SK-N-SH treated with all-trans-retinoic acid at 6 μM for 48 hours (cell line): ENCODE data around the gene SMTNL2.

Experiments used
- ATAC-seq: fragments of 200-7000 bp; cut with Tn5 transposase; 3 replicates; pipeline ENCODE4 v1.9.1; 2020; ENCODE audit warnings: mild to moderate bottlenecking, moderate library complexity
- ARNTL ChIP-seq: fragments of 450-650 bp; formaldehyde crosslinking; IDR thresholded peaks from 2 replicates; pipeline ENCODE4 v1.5.0; 2020; ENCODE audit warnings: low read depth, mild to moderate bottlenecking, moderate library complexity, borderline replicate concordance
- BACH2 ChIP-seq: fragments of 250-450 bp; sonication (Bioruptor Pico); IDR thresholded peaks from 2 replicates; pipeline ENCODE4 v1.9.0; 2021; ENCODE audit warnings: mild to moderate bottlenecking, borderline replicate concordance
- CSDC2 ChIP-seq: fragments of 250-450 bp; sonication (Bioruptor Pico); IDR thresholded peaks from 2 replicates; pipeline ENCODE4 v1.5.0; 2020; ENCODE audit warnings: mild to moderate bottlenecking, moderate library complexity
- GLIS3 ChIP-seq: fragments of 250-450 bp; sonication (Bioruptor Pico); IDR thresholded peaks from 2 replicates; pipeline ENCODE4 v1.5.0; 2020; ENCODE audit warnings: mild to moderate bottlenecking, moderate library complexity
- ISL1 ChIP-seq: fragments of 250-450 bp; sonication (Bioruptor Pico); IDR thresholded peaks from 2 replicates; pipeline ENCODE4 v2.1.2; 2022; ENCODE audit warnings: mild to moderate bottlenecking, moderate library complexity
- OSR1 ChIP-seq: fragments of 250-450 bp; sonication (Bioruptor Pico); IDR thresholded peaks from 2 replicates; pipeline ENCODE4 v1.8.0; 2022; ENCODE audit warnings: moderate library complexity, mild to moderate bottlenecking, inconsistent platforms
- PPARA ChIP-seq: fragments of 250-450 bp; sonication (Bioruptor Pico); IDR thresholded peaks from 2 replicates; pipeline ENCODE4 v1.5.0; 2020; ENCODE audit warnings: mild to moderate bottlenecking, borderline replicate concordance
- TCF4 ChIP-seq: fragments of 250-450 bp; sonication (Bioruptor Pico); IDR thresholded peaks from 2 replicates; pipeline ENCODE4 v1.8.0; 2021; ENCODE audit warnings: mild to moderate bottlenecking, moderate library complexity, borderline replicate concordance
- TOX ChIP-seq: fragments of 250-450 bp; sonication (Bioruptor Pico); IDR thresholded peaks from 2 replicates; pipeline ENCODE4 v1.8.0; 2021; ENCODE audit warnings: mild to moderate bottlenecking, moderate library complexity, borderline replicate concordance
- ZC3H10 ChIP-seq: fragments of 250-450 bp; sonication (Bioruptor Pico); IDR thresholded peaks from 2 replicates; pipeline ENCODE4 v1.5.1; 2021; ENCODE audit warnings: mild to moderate bottlenecking, moderate library complexity
- ZFP3 ChIP-seq: fragments of 250-450 bp; sonication (Bioruptor Pico); IDR thresholded peaks from 2 replicates; pipeline ENCODE4 v1.5.0; 2020; ENCODE audit warnings: mild to moderate bottlenecking, moderate library complexity
- ZFP30 ChIP-seq: fragments of 450-650 bp; formaldehyde crosslinking; IDR thresholded peaks from 2 replicates; pipeline ENCODE4 v1.5.0; 2022; ENCODE audit warnings: mild to moderate bottlenecking, moderate library complexity
- ZNF565 ChIP-seq: fragments of 450-650 bp; formaldehyde crosslinking; conservative IDR thresholded peaks from 2 replicates; pipeline ENCODE4 v1.5.0; 2020; ENCODE audit warnings: low read depth, mild to moderate bottlenecking, moderate library complexity
- ZNF70 ChIP-seq: fragments of 450-650 bp; formaldehyde crosslinking; IDR thresholded peaks from 2 replicates; pipeline ENCODE4 v1.5.0; 2020; ENCODE audit warnings: mild to moderate bottlenecking, moderate library complexity
- TF ChIP-seq, protein P1 (sequence below): fragments of 250-450 bp; sonication (Bioruptor Pico); IDR thresholded peaks from 2 replicates; pipeline ENCODE4 v1.5.0; 2020; ENCODE audit warnings: mild to moderate bottlenecking, moderate library complexity
- TF ChIP-seq, protein P2 (sequence below): fragments of 250-450 bp; sonication (Bioruptor Pico); IDR thresholded peaks from 2 replicates; pipeline ENCODE4 v1.8.0; 2021; ENCODE audit warnings: low read depth, mild to moderate bottlenecking, moderate library complexity, borderline replicate concordance
- TF ChIP-seq, protein P3 (sequence below): fragments of 250-450 bp; sonication (Bioruptor Pico); IDR thresholded peaks from 2 replicates; pipeline ENCODE4 v1.5.1; 2020; ENCODE audit warnings: low read depth, mild to moderate bottlenecking, moderate library complexity
- TF ChIP-seq, protein P4 (sequence below): fragments of 250-450 bp; sonication (Bioruptor Pico); IDR thresholded peaks from 2 replicates; pipeline ENCODE4 v1.5.1; 2021; ENCODE audit warnings: mild to moderate bottlenecking, moderate library complexity

The SMTNL2 gene

DNA sequence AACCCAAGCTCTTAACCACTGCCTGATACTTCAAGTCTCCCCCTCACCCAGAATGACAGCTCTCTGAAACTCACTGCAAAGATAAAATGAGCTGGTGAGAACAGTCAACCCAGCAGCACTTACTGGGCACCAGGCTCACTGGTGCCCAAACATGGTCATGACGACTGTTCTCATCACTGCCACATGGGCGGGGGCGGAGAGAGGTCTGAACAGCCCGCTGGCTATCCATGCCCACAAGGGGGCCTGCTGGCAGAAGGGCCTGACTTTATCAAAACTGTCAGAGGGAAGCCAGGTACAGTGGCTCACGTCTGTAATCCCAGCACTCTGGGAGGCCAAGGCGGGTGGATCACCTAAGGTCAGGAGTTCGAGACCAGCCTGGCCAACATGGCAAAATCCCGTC lies 33.2 kb upstream of the SMTNL2 start (continued):
- no peak for TF ChIP-seq ARNTL (CRISPR knock-in tag)

DNA sequence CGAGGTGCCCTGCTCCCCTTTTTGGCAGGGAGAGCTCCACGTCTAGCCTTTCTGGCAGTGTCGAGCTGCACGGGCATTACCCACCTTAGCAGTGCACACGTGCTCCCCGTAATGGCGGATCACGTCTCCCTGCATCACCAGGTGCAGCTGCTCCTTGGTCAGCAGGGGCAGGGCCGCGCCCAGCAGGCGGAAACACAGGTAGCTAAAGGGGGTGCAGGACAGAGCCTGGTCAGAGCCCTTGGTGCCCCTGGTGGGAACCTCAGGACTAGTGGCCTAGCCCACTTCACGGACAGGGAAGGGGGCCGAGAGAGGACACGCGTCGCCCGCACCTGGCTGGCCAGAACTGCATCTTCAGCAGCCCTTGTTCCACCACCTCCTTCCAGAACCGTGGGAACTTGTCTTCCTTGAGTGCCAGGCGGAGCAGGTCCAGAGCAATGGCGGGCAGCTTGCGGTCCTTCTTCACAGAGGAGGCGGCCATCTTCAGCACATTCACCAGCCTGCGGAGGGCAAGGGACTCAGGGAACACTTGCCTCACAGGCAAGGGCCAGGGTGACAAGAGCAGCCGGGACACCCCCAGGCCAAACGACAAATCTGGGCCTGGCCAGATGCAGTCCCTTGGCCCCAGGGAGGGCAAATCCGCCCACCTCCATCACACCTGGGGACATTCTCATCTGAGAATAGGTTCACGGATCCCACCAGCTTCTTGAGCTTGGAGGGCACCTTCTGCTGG lies 32.4 kb upstream of the SMTNL2 start:
- TF ChIP-seq, protein P1, sequence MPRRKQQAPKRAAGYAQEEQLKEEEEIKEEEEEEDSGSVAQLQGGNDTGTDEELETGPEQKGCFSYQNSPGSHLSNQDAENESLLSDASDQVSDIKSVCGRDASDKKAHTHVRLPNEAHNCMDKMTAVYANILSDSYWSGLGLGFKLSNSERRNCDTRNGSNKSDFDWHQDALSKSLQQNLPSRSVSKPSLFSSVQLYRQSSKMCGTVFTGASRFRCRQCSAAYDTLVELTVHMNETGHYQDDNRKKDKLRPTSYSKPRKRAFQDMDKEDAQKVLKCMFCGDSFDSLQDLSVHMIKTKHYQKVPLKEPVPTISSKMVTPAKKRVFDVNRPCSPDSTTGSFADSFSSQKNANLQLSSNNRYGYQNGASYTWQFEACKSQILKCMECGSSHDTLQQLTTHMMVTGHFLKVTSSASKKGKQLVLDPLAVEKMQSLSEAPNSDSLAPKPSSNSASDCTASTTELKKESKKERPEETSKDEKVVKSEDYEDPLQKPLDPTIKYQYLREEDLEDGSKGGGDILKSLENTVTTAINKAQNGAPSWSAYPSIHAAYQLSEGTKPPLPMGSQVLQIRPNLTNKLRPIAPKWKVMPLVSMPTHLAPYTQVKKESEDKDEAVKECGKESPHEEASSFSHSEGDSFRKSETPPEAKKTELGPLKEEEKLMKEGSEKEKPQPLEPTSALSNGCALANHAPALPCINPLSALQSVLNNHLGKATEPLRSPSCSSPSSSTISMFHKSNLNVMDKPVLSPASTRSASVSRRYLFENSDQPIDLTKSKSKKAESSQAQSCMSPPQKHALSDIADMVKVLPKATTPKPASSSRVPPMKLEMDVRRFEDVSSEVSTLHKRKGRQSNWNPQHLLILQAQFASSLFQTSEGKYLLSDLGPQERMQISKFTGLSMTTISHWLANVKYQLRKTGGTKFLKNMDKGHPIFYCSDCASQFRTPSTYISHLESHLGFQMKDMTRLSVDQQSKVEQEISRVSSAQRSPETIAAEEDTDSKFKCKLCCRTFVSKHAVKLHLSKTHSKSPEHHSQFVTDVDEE: no peak
- no peak for TF ChIP-seq OSR1 (CRISPR knock-in tag)
- TF ChIP-seq, protein P2, sequence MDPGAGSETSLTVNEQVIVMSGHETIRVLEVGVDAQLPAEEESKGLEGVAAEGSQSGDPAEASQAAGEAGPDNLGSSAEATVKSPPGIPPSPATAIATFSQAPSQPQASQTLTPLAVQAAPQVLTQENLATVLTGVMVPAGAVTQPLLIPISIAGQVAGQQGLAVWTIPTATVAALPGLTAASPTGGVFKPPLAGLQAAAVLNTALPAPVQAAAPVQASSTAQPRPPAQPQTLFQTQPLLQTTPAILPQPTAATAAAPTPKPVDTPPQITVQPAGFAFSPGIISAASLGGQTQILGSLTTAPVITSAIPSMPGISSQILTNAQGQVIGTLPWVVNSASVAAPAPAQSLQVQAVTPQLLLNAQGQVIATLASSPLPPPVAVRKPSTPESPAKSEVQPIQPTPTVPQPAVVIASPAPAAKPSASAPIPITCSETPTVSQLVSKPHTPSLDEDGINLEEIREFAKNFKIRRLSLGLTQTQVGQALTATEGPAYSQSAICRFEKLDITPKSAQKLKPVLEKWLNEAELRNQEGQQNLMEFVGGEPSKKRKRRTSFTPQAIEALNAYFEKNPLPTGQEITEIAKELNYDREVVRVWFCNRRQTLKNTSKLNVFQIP (CRISPR knock-in tag): no peak
- no peak for TF ChIP-seq PPARA
- TF ChIP-seq TOX (CRISPR knock-in tag): no peak
- no peak for TF ChIP-seq BACH2 (CRISPR knock-in tag)
- TF ChIP-seq TCF4 (CRISPR knock-in tag): no peak
- TF ChIP-seq ZNF565 (CRISPR knock-in tag): no peak
- no peak for TF ChIP-seq ISL1
- TF ChIP-seq, protein P3, sequence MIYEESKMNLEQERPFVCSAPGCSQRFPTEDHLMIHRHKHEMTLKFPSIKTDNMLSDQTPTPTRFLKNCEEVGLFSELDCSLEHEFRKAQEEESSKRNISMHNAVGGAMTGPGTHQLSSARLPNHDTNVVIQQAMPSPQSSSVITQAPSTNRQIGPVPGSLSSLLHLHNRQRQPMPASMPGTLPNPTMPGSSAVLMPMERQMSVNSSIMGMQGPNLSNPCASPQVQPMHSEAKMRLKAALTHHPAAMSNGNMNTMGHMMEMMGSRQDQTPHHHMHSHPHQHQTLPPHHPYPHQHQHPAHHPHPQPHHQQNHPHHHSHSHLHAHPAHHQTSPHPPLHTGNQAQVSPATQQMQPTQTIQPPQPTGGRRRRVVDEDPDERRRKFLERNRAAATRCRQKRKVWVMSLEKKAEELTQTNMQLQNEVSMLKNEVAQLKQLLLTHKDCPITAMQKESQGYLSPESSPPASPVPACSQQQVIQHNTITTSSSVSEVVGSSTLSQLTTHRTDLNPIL: no peak
- TF ChIP-seq ZC3H10: no peak
- TF ChIP-seq GLIS3 (CRISPR knock-in tag): no peak
- TF ChIP-seq ZFP3 (CRISPR knock-in tag): no peak
- no peak for TF ChIP-seq ZNF70 (CRISPR knock-in tag)
- TF ChIP-seq, protein P4, sequence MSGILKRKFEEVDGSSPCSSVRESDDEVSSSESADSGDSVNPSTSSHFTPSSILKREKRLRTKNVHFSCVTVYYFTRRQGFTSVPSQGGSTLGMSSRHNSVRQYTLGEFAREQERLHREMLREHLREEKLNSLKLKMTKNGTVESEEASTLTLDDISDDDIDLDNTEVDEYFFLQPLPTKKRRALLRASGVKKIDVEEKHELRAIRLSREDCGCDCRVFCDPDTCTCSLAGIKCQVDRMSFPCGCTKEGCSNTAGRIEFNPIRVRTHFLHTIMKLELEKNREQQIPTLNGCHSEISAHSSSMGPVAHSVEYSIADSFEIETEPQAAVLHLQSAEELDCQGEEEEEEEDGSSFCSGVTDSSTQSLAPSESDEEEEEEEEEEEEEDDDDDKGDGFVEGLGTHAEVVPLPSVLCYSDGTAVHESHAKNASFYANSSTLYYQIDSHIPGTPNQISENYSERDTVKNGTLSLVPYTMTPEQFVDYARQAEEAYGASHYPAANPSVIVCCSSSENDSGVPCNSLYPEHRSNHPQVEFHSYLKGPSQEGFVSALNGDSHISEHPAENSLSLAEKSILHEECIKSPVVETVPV (CRISPR knock-in tag): no peak
- TF ChIP-seq ZFP30 (CRISPR knock-in tag): no peak
- TF ChIP-seq ARNTL (CRISPR knock-in tag): no peak
- TF ChIP-seq CSDC2 (CRISPR knock-in tag): no peak
- no peak for ATAC-seq

DNA sequence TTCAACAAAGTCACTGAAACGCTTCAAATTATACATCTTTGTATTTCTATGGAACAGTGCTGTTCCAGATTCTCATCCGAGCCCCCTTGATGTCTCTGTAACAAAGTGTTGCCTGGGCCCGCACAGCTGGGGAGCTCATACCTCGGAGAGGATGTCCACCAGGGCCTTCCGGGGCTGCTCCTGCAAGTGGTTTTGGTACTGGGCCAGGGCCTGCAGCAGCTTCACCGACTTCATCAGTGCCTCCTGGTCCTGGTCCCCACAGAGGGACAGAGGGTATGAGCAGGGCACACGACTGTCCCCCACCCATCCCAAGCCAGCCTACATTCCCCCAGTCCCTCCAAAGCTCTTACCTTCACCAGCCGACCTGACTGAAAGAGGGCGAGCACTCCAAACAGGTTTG lies 30.7 kb upstream of the SMTNL2 start:
- TF ChIP-seq, protein P1: no peak
- no peak for TF ChIP-seq ZNF70 (CRISPR knock-in tag)
- TF ChIP-seq, protein P4 (CRISPR knock-in tag): no peak
- ATAC-seq: no peak
